ENCODE results near the gene RCN1. TPM values are rescaled to one million over a fixed set of nuclear protein-coding genes. Genes with fewer than 3 reads are reported as not detected.

RCN1 gene
- total RNA-seq, 1 donor = 405 TPM

GRCh38 chr11:32065865-32066629 lies 24.8 kb upstream of the RCN1 start:
- H3K36me3 ChIP-seq (ENCODE audit: insufficient read depth, low read length) = no peaks in the 10 kb centered on the region
- H3K4me1 ChIP-seq (ENCODE audit: insufficient read depth, low read length) = no peaks in the 10 kb centered on the region
- TF ChIP-seq CTCF (IDR thresholded peaks at IDR 0.05; ENCODE audit: extremely low read depth, low read depth, low read length) = no peak
- H3K4me3 ChIP-seq (ENCODE audit: insufficient read depth, low read length) = no peak overlapping the region
- DNase-seq (ENCODE audit: insufficient read length, low spot score, missing footprints) = no peak
- H4K20me1 ChIP-seq (ENCODE audit: insufficient read depth, low read length) = no peaks in the 10 kb centered on the region
- no peaks in the 10 kb centered on the region for H3K79me2 ChIP-seq (ENCODE audit: insufficient read depth, low read length)
- H3K27ac ChIP-seq (ENCODE audit: low read depth, low read length) = no peak overlapping the region
- peaks cover 34% of the 10 kb centered on the region for H3K27me3 ChIP-seq (ENCODE audit: insufficient read depth, low read length)
- no peak overlapping the region for H3K4me2 ChIP-seq (ENCODE audit: insufficient read depth, low read length)
- H3K9me3 ChIP-seq (ENCODE audit: low read depth, low read length) = no peaks in the 10 kb centered on the region
- H2AFZ ChIP-seq (ENCODE audit: low read length) = no peak overlapping the region

DNA sequence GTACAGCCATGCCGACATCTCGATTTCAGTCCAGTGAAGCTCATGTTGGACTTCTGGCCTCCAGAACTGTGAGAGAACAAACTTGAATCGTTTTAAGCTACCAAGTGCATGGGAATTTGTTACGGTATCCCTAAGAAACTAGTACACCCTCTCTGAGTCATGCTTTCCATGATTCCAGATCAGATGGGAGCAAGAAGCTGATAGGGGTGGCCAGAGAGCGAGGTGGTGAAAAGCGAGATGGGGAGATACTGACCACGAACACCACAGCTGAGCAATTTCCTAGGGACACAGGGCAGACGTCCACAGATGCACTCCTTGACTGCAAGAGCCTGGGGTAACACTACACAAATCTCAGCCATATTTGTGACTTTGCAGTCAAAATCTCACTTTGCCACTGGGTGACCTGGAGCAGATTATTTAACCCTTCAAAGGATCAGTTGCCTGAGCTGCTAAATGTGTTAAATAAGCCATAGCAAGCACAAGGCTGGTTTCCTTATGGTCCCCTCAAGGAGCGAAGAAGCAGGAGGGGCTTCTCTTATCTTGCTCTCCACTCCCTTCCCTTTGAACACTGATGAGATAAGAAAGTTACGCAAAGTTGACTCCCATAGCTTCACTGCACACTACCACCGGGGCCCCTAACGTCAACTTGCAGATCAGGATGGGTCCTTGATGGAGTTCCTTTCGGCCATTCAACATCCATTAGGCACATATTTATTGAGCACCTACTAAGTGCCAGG lies 22.6 kb upstream of the RCN1 start:
- Histone ChIP-seq H3K27ac (ENCODE audit: low read depth, low read length) (no peak overlapping the region), H3K79me2 (ENCODE audit: insufficient read depth, low read length) (no peaks in the 10 kb centered on the region), H3K4me2 (ENCODE audit: insufficient read depth, low read length) (no peak overlapping the region), H4K20me1 (ENCODE audit: insufficient read depth, low read length) (no peaks in the 10 kb centered on the region), H3K4me3 (ENCODE audit: insufficient read depth, low read length) (no peak overlapping the region), H3K27me3 (ENCODE audit: insufficient read depth, low read length) (peaks cover 34% of the 10 kb centered on the region), H2AFZ (ENCODE audit: low read length) (no peak overlapping the region), H3K4me1 (ENCODE audit: insufficient read depth, low read length) (peaks cover 5% of the 10 kb centered on the region), H3K36me3 (ENCODE audit: insufficient read depth, low read length) (no peaks in the 10 kb centered on the region), H3K9me3 (ENCODE audit: low read depth, low read length) (no peaks in the 10 kb centered on the region)
- TF ChIP-seq CTCF (IDR thresholded peaks at IDR 0.05; ENCODE audit: extremely low read depth, low read depth, low read length) = no peak
- DNase-seq (ENCODE audit: insufficient read length, low spot score, missing footprints) = no peak

- Histone ChIP-seq H3K36me3 (ENCODE audit: insufficient read depth, low read length) (no peaks in the 10 kb centered on the region), H2AFZ (ENCODE audit: low read length) (no peak overlapping the region), H4K20me1 (ENCODE audit: insufficient read depth, low read length) (no peaks in the 10 kb centered on the region), H3K79me2 (ENCODE audit: insufficient read depth, low read length) (no peaks in the 10 kb centered on the region), H3K4me2 (ENCODE audit: insufficient read depth, low read length) (no peak overlapping the region), H3K9me3 (ENCODE audit: low read depth, low read length) (no peaks in the 10 kb centered on the region), H3K27me3 (ENCODE audit: insufficient read depth, low read length) (peaks cover 27% of the 10 kb centered on the region), H3K4me3 (ENCODE audit: insufficient read depth, low read length) (no peak overlapping the region), H3K4me1 (ENCODE audit: insufficient read depth, low read length) (peaks cover 7% of the 10 kb centered on the region), H3K27ac (ENCODE audit: low read depth, low read length) (no peak overlapping the region)
- DNase-seq (ENCODE audit: insufficient read length, low spot score, missing footprints) = no peak
- no peak for TF ChIP-seq CTCF (IDR thresholded peaks at IDR 0.05; ENCODE audit: extremely low read depth, low read depth, low read length)
Measured at GRCh38 chr11:32069361-32070058, 21.4 kb upstream of the RCN1 start.

- H3K9me3 ChIP-seq (ENCODE audit: low read depth, low read length) = no peaks in the 10 kb centered on the region
- no peak overlapping the region for H3K27ac ChIP-seq (ENCODE audit: low read depth, low read length)
- peaks cover 19% of the 10 kb centered on the region for H3K27me3 ChIP-seq (ENCODE audit: insufficient read depth, low read length)
- H3K4me2 ChIP-seq (ENCODE audit: insufficient read depth, low read length) = no peak overlapping the region
- no peaks in the 10 kb centered on the region for H4K20me1 ChIP-seq (ENCODE audit: insufficient read depth, low read length)
- no peaks in the 10 kb centered on the region for H3K36me3 ChIP-seq (ENCODE audit: insufficient read depth, low read length)
- no peak for TF ChIP-seq CTCF (IDR thresholded peaks at IDR 0.05; ENCODE audit: extremely low read depth, low read depth, low read length)
- no peak overlapping the region for H2AFZ ChIP-seq (ENCODE audit: low read length)
- H3K4me3 ChIP-seq (ENCODE audit: insufficient read depth, low read length) = no peak overlapping the region
- DNase-seq (ENCODE audit: insufficient read length, low spot score, missing footprints) = no peak
- no peaks in the 10 kb centered on the region for H3K79me2 ChIP-seq (ENCODE audit: insufficient read depth, low read length)
- H3K4me1 ChIP-seq (ENCODE audit: insufficient read depth, low read length) = peaks cover 7% of the 10 kb centered on the region
Measured at GRCh38 chr11:32070692-32071091, 20.2 kb upstream of the RCN1 start.
